Loucy (cell line): ENCODE results near the gene PCDHA5.
"Not testable (repeated sequence)": the region's sequence is repeated elsewhere in the genome, so short reads cannot be mapped to it uniquely, and the experiment has no call there.

ENCODE experiments used
- H2AFZ ChIP-seq: fragments of 200-600 bp; sonication (generic); 2 replicates; pipeline ENCODE4 v1.6.0; 2016; ENCODE audit warnings: antibody characterized with exemption, mild to moderate bottlenecking, low read length, moderate library complexity
- H3F3A ChIP-seq: fragments of 200-600 bp; 2 replicates; pipeline ENCODE4 v1.6.0; 2016; ENCODE audit warnings: antibody characterized with exemption, low read depth, mild to moderate bottlenecking
- H3K27me3 ChIP-seq: fragments of 200-600 bp; sonication (generic); 2 replicates; pipeline ENCODE4 v1.6.1; 2014; ENCODE audit warnings: low read length, mild to moderate bottlenecking; ENCODE audit not compliant: insufficient read depth, poor library complexity, severe bottlenecking
- H3K36me3 ChIP-seq: fragments of 200-600 bp; sonication (generic); 2 replicates; pipeline ENCODE4 v1.6.1; 2016; ENCODE audit warnings: low read length; ENCODE audit not compliant: insufficient read depth
- H3K4me1 ChIP-seq: fragments of 200-600 bp; sonication (generic); 2 replicates; pipeline ENCODE4 v1.5.1; 2014; ENCODE audit warnings: low read length, mild to moderate bottlenecking; ENCODE audit not compliant: insufficient read depth, poor library complexity, severe bottlenecking
- H3K4me2 ChIP-seq: fragments of 200-600 bp; sonication (generic); 2 replicates; pipeline ENCODE4 v1.6.0; 2014; ENCODE audit warnings: antibody characterized with exemption, low read length, low read depth, mild to moderate bottlenecking; ENCODE audit not compliant: poor library complexity, severe bottlenecking
- H3K4me3 ChIP-seq: fragments of 200-600 bp; sonication (generic); 2 replicates; pipeline ENCODE4 v1.5.1; 2014; ENCODE audit warnings: low read length, mild to moderate bottlenecking, mixed read lengths; ENCODE audit not compliant: poor library complexity, severe bottlenecking
- H3K79me2 ChIP-seq: fragments of 200-600 bp; sonication (generic); 2 replicates; pipeline ENCODE4 v1.6.1; 2014; ENCODE audit warnings: low read length; ENCODE audit not compliant: insufficient read depth
- H3K9ac ChIP-seq: fragments of 200-600 bp; sonication (generic); 2 replicates; pipeline ENCODE4 v1.6.0; 2014; ENCODE audit warnings: mild to moderate bottlenecking, low read depth, low read length, moderate library complexity; ENCODE audit not compliant: poor library complexity, severe bottlenecking
- H3K9me2 ChIP-seq: fragments of 200-600 bp; sonication (generic); replicated peaks from 2 replicates; pipeline ENCODE4 v1.6.1; 2016; ENCODE audit warnings: low read depth, low read length, mixed read lengths
- H3K9me3 ChIP-seq: fragments of 200-600 bp; sonication (generic); 2 replicates; pipeline ENCODE4 v1.6.1; 2014; ENCODE audit warnings: mild to moderate bottlenecking, antibody characterized with exemption, low read length, low read depth; ENCODE audit not compliant: insufficient read depth
- H4K20me1 ChIP-seq: fragments of 200-600 bp; sonication (generic); 2 replicates; pipeline ENCODE4 v1.6.0; 2014; ENCODE audit warnings: antibody characterized with exemption, low read length, mild to moderate bottlenecking; ENCODE audit not compliant: insufficient read depth, poor library complexity, severe bottlenecking
- EZH2phosphoT487 ChIP-seq: fragments of 200-600 bp; IDR thresholded peaks from 2 replicates; pipeline ENCODE4 v1.6.1; 2018; ENCODE audit warnings: antibody characterized with exemption, mild to moderate bottlenecking, moderate library complexity, borderline replicate concordance
- TF ChIP-seq, protein P1 (sequence below): fragments of 200-600 bp; sonication (generic); conservative IDR thresholded peaks from 2 replicates; pipeline ENCODE4 v1.5.1; 2014; ENCODE audit warnings: mild to moderate bottlenecking, antibody characterized with exemption, low read length

Gene PCDHA5

DNA sequence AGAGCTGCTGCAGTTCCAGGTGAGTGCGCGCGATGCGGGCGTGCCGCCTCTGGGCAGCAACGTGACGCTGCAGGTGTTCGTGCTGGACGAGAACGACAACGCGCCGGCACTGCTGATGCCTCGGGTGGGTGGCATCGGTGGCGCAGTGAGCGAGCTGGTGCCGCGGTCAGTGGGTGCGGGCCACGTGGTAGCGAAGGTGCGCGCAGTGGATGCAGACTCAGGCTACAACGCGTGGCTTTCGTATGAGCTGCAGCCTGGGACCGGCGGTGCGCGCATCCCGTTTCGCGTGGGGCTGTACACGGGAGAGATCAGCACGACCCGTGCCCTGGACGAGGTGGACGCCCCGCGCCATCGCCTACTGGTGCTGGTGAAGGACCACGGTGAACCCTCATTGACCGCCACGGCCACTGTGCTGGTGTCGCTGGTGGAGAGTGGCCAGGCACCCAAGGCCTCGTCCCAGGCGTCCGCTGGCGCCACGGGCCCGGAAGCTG lies 18.6 kb upstream of the PCDHA5 start:
- no peak for TF ChIP-seq EZH2phosphoT487
- TF ChIP-seq, protein P1, sequence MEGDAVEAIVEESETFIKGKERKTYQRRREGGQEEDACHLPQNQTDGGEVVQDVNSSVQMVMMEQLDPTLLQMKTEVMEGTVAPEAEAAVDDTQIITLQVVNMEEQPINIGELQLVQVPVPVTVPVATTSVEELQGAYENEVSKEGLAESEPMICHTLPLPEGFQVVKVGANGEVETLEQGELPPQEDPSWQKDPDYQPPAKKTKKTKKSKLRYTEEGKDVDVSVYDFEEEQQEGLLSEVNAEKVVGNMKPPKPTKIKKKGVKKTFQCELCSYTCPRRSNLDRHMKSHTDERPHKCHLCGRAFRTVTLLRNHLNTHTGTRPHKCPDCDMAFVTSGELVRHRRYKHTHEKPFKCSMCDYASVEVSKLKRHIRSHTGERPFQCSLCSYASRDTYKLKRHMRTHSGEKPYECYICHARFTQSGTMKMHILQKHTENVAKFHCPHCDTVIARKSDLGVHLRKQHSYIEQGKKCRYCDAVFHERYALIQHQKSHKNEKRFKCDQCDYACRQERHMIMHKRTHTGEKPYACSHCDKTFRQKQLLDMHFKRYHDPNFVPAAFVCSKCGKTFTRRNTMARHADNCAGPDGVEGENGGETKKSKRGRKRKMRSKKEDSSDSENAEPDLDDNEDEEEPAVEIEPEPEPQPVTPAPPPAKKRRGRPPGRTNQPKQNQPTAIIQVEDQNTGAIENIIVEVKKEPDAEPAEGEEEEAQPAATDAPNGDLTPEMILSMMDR, result no peak
- Histone ChIP-seq H3K4me3 (no peak overlapping the region), H2AFZ (no peak overlapping the region), H3K9ac (no peak overlapping the region), H4K20me1 (no peaks in the 10 kb centered on the region), H3K79me2 (no peaks in the 10 kb centered on the region), H3K9me3 (no peaks in the 10 kb centered on the region), H3F3A (no peaks in the 10 kb centered on the region), H3K27me3 (no peaks in the 10 kb centered on the region), H3K36me3 (no peaks in the 10 kb centered on the region), H3K4me2 (no peak overlapping the region), H3K4me1 (no peaks in the 10 kb centered on the region), H3K9me2 (no peaks in the 10 kb centered on the region)

DNA sequence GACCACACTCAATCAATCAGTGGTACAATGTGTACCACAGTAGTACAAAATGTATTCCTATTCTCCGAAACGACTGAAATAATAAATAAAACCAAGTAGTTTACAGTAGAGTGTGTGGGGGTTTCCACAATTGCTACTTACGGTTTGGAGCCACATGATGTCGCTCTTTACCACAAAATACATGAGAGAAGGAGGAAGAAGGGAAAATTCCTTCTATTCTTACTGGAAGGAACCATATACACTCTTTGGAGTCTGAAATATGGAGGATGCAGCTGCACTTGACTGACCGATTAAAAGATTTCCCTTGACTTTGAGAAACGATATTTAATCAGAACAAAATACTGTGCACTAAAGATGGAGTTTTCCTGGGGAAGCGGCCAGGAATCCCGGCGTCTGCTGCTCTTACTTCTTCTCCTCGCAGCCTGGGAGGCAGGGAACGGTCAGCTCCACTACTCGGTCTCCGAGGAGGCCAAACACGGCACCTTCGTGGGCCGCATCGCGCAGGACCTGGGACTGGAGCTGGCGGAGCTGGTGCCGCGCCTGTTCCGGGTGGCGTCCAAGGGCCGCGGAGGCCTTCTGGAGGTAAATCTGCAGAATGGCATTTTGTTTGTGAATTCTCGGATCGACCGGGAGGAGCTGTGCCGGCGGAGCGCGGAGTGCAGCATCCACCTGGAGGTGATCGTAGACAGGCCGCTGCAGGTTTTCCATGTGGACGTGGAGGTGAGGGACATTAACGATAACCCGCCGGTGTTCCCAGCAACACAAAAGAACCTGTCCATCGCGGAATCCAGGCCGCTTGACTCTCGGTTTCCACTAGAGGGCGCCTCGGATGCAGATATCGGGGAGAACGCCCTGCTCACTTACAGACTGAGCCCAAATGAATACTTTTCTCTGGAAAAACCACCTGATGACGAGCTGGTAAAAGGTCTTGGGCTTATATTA lies 14.3 kb upstream of the PCDHA5 start, which contains the start of gene PCDHA4:
PCDHA4 (plus strand) TSS at position 235 of the 942 bp plus-strand sequence.
- no peak within 1 kb of the TSS for H2AFZ ChIP-seq
- no peaks in the 10 kb centered on the region for H3K36me3 ChIP-seq
- H3K4me1 ChIP-seq, result no peaks in the 10 kb centered on the region
- no peaks in the 10 kb centered on the region for H3K9me2 ChIP-seq
- no peaks in the 10 kb centered on the region for H3F3A ChIP-seq
- no peak within 1 kb of the TSS for H3K4me3 ChIP-seq
- no peak for TF ChIP-seq EZH2phosphoT487
- TF ChIP-seq, protein P1, result peak; percentile 46
- H3K27me3 ChIP-seq, result no peaks in the 10 kb centered on the region
- H3K9ac ChIP-seq, result no peak within 1 kb of the TSS
- no peaks in the 10 kb centered on the region for H3K9me3 ChIP-seq
- no peak within 1 kb of the TSS for H3K4me2 ChIP-seq
- no peaks in the 10 kb centered on the region for H4K20me1 ChIP-seq
- no peaks in the 10 kb centered on the region for H3K79me2 ChIP-seq

DNA sequence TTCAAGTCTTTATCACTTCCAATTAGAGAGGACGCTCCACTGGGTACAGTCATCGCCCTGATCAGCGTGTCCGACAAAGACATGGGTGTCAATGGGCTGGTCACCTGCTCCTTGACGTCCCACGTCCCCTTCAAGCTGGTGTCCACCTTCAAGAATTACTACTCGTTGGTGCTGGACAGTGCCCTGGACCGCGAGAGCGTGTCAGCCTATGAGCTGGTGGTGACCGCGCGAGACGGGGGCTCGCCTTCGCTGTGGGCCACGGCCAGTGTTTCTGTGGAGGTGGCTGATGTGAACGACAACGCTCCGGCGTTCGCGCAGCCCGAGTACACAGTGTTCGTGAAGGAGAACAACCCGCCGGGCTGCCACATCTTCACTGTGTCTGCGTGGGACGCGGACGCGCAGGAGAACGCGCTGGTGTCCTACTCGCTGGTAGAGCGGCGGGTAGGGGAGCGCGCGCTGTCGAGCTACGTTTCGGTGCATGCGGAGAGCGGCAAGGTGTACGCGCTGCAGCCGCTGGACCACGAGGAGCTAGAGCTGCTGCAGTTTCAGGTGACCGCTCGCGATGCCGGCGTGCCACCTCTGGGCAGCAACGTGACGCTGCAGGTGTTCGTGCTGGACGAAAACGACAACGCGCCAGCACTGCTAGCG lies 13.0 kb upstream of the PCDHA5 start:
- not testable (repeated sequence) for H3K36me3 ChIP-seq, H3K4me2 ChIP-seq, H4K20me1 ChIP-seq, H3K27me3 ChIP-seq, H3K4me1 ChIP-seq, H3K9me3 ChIP-seq, H3K9me2 ChIP-seq, H2AFZ ChIP-seq, H3K79me2 ChIP-seq, H3K9ac ChIP-seq, H3K4me3 ChIP-seq, H3F3A ChIP-seq
